ENCODE data around the gene ABCC4. TPM values are rescaled to one million over a fixed set of nuclear protein-coding genes. Genes with fewer than 3 reads are reported as not detected.

The ABCC4 gene
- polyA plus RNA-seq, 1 experiment, result 140 TPM

GRCh38 chr13:94992036-94992960, 309.0 kb downstream of the ABCC4 start:
- TF ChIP-seq, protein P1, sequence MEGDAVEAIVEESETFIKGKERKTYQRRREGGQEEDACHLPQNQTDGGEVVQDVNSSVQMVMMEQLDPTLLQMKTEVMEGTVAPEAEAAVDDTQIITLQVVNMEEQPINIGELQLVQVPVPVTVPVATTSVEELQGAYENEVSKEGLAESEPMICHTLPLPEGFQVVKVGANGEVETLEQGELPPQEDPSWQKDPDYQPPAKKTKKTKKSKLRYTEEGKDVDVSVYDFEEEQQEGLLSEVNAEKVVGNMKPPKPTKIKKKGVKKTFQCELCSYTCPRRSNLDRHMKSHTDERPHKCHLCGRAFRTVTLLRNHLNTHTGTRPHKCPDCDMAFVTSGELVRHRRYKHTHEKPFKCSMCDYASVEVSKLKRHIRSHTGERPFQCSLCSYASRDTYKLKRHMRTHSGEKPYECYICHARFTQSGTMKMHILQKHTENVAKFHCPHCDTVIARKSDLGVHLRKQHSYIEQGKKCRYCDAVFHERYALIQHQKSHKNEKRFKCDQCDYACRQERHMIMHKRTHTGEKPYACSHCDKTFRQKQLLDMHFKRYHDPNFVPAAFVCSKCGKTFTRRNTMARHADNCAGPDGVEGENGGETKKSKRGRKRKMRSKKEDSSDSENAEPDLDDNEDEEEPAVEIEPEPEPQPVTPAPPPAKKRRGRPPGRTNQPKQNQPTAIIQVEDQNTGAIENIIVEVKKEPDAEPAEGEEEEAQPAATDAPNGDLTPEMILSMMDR (IDR thresholded peaks at IDR 0.05; ENCODE audit: low read depth, low read length), result no peak
- CTCF ChIA-PET, result interaction anchor here (0.8 kb wide), 1 partner anchor 25 kb away, joined by 3 read pairs; no protein-coding TSS in a partner anchor

GRCh38 chr13:94988654-94989053, 312.6 kb downstream of the ABCC4 start:
- H3K9me3 ChIP-seq (ENCODE audit: control insufficient read depth, insufficient read depth, low read length), result no peaks in the 10 kb centered on the region
- TF ChIP-seq, protein P1 (IDR thresholded peaks at IDR 0.05; ENCODE audit: low read depth, low read length), result no peak
- no peak for DNase-seq (ENCODE audit: low read depth, low spot score)
- CTCF ChIA-PET, result interaction anchor here (1.4 kb wide), 1 partner anchor 416 kb away, joined by 11 read pairs; no protein-coding TSS in a partner anchor
- peaks cover 6% of the 10 kb centered on the region for H3K27me3 ChIP-seq (ENCODE audit: control insufficient read depth, insufficient read depth, low read length)
- POLR2A ChIA-PET, result no interaction called here
- H3K4me3 ChIP-seq (ENCODE audit: low read depth, low read length), result no peak overlapping the region
- no peak overlapping the region for H3K27ac ChIP-seq (ENCODE audit: low read depth, low read length)

More at GRCh38 chr13:94992036-94992960, 309.0 kb downstream of the ABCC4 start:
- no peak for DNase-seq (ENCODE audit: low read depth, low spot score)
- Histone ChIP-seq H3K27ac (ENCODE audit: low read depth, low read length) (no peak overlapping the region), H3K9me3 (ENCODE audit: control insufficient read depth, insufficient read depth, low read length) (no peaks in the 10 kb centered on the region), H3K27me3 (ENCODE audit: control insufficient read depth, insufficient read depth, low read length) (peaks cover 8% of the 10 kb centered on the region), H3K4me3 (ENCODE audit: low read depth, low read length) (no peak overlapping the region)
- POLR2A ChIA-PET, result no interaction called here

GRCh38 chr13:94987869-94988268, 313.4 kb downstream of the ABCC4 start:
- no peak overlapping the region for H3K4me3 ChIP-seq (ENCODE audit: low read depth, low read length)
- no peaks in the 10 kb centered on the region for H3K9me3 ChIP-seq (ENCODE audit: control insufficient read depth, insufficient read depth, low read length)
- ChIA-PET CTCF (interaction anchor here (1.4 kb wide), 1 partner anchor 416 kb away, joined by 11 read pairs; no protein-coding TSS in a partner anchor), POLR2A (no interaction called here)
- no peak for DNase-seq (ENCODE audit: low read depth, low spot score)
- peaks cover 3% of the 10 kb centered on the region for H3K27me3 ChIP-seq (ENCODE audit: control insufficient read depth, insufficient read depth, low read length)
- H3K27ac ChIP-seq (ENCODE audit: low read depth, low read length), result no peak overlapping the region
- TF ChIP-seq, protein P1 (IDR thresholded peaks at IDR 0.05; ENCODE audit: low read depth, low read length), result no peak

- ChIA-PET CTCF (no interaction called here), POLR2A (no interaction called here)
- peaks cover 3% of the 10 kb centered on the region for H3K27me3 ChIP-seq (ENCODE audit: control insufficient read depth, insufficient read depth, low read length)
- TF ChIP-seq, protein P1 (IDR thresholded peaks at IDR 0.05; ENCODE audit: low read depth, low read length), result no peak
- no peak overlapping the region for H3K4me3 ChIP-seq (ENCODE audit: low read depth, low read length)
- H3K9me3 ChIP-seq (ENCODE audit: control insufficient read depth, insufficient read depth, low read length), result no peaks in the 10 kb centered on the region
- no peak overlapping the region for H3K27ac ChIP-seq (ENCODE audit: low read depth, low read length)
- DNase-seq (ENCODE audit: low read depth, low spot score), result no peak
These were observed 314.2 kb downstream of the ABCC4 start for GRCh38 chr13:94987081-94987480.

DNA sequence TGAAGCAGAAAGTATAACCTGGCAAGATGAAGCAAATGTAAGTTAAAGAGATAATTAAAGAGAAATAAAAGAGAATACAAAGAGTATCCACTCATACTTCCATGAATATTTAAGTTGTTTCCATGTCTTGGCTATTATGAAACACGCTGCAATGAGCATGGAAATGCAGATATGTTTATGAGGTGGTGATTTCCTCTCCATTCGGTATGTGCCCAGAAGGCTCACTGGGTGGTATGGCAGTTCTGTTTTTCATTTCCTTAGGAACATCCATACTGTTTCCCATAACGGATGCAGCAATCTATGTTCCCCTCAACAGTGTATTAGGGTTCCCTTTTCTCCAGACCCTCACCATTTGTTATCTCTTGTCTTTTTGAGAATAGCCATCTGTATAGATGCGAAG, 316.3 kb downstream of the ABCC4 start:
- CTCF ChIA-PET, result no interaction called here
- DNase-seq (ENCODE audit: low read depth, low spot score), result no peak
- H3K27me3 ChIP-seq (ENCODE audit: control insufficient read depth, insufficient read depth, low read length), result no peaks in the 10 kb centered on the region
- H3K27ac ChIP-seq (ENCODE audit: low read depth, low read length), result no peak overlapping the region
- no peak overlapping the region for H3K4me3 ChIP-seq (ENCODE audit: low read depth, low read length)
- H3K9me3 ChIP-seq (ENCODE audit: control insufficient read depth, insufficient read depth, low read length), result no peaks in the 10 kb centered on the region
- TF ChIP-seq, protein P1 (IDR thresholded peaks at IDR 0.05; ENCODE audit: low read depth, low read length), result no peak
- POLR2A ChIA-PET, result no interaction called here

Data from AG04450 (cell line).